GM19035 (cell line): Measurements from ENCODE around the gene KDF1.
A peak's percentile ranks its signal among the peaks of the same experiment; 100 is the strongest.
"Not testable (repeated sequence)": the region's sequence is repeated elsewhere in the genome, so short reads cannot be mapped to it uniquely, and the experiment has no call there.

Source experiments
- ATAC-seq: cut with Tn5 transposase; IDR thresholded peaks from one replicate; pipeline ENCODE4 v1.9.1; 2021; ENCODE audit not compliant: unreplicated experiment

The KDF1 gene

DNA sequence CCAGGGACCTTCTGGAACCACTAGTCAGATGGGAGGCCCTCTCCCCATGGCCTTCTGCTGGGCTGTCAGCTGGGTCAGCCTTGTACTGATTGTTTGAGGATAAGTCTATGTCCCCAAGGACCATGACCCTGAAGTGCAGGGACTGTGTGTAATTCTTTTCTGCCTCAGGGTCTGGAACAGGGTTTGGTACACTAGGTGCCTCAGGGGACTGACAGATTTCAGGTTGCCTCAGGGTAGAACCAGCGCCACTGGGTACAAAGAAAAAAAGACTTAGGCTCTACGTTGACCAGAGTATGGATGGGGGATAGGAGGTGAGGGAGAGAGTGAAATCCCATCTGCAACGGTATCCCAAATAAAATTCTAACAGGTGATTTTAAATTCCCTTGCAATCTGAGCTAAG, 3.0 kb downstream of the KDF1 start:
- no peak for ATAC-seq

DNA sequence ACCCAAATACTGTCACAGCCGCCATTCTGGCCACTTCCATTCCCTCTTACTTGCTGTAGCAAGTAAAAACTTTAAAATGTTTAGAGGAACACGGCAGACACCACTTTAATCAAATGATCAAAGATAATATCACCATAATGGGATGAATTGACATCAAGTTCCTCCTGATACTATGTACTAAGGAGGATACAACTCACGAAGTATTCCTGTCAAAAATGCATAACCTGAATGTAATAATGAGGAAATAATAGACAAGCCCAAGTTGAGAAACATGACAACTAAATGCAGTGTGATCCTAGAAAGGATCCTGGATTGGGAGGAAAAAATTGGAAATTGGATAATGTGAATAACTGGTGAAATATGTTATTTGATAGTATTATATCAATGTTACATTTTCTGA, 3.9 kb downstream of the KDF1 start:
- ATAC-seq, result no peak

DNA sequence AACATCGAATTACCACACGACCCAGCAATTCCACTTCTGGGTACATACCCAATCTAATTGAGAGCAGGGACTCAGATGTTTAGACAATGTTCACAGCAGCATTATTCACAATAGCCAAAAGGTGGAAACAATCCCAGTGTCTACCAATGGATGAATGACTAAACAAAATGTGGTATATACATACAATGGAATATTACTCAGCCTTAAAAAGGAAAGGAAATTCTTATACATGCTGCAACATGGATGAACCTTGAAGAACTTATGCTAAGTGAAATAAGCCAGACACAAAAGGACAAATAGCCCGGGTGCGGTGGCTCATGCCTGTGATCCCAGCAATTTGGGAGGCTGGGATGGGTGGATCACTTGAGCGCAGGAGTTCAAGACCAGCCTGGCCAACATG, 6.9 kb downstream of the KDF1 start:
- ATAC-seq, result no peak

DNA sequence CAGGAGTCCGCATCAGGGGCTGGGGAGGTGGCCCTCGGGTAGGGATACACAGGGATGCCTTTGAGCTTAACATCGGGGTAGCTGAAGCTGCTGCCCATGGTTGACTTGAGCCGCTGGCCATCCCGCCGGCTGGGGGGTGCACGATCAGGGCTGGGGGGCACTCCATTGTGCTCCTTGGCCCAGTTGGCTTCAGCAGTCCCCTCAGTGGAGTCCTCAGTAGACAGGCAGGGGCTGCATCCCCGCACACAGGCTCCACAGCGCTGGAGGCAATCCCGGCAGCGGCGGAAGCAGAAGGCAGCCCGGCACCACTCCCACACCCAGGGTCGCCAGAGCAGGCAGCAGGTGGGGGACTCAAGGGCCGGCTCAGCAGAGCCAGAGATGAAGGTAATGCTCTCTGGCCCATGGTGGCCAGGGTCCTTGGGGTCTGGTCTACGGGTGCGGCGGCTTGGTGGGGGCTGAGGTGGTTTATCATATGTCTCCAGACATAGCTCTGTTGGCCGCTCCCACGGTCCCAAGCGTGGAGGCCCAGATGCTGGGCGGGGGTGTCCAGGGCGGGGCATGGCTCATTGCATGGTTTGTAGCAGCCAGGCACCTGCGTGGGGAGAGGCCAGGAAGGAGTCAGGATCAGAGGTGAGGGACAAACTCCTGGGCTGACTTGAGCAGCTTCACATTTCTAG, 8.3 kb downstream of the KDF1 start:
- no peak for ATAC-seq

DNA sequence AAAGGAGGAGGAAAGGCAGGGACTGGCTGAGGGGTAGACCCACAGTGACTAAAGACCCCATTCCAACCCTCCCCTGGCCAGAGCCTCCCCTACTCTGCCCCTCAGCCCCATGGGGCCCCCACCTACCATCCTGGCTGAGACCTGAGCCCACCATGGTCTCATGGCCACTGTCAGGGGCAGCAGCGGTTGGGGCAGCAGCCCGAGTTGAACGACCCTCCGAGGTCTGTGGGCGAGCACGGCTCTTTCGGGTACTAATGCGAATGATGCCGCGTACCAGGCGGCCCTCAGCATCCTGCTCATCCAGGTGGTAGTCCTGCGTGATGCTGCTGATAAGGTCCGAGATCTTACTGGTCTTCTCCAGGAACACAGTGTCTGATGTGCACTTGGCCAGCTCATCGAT, 9.1 kb downstream of the KDF1 start:
- no peak for ATAC-seq

DNA sequence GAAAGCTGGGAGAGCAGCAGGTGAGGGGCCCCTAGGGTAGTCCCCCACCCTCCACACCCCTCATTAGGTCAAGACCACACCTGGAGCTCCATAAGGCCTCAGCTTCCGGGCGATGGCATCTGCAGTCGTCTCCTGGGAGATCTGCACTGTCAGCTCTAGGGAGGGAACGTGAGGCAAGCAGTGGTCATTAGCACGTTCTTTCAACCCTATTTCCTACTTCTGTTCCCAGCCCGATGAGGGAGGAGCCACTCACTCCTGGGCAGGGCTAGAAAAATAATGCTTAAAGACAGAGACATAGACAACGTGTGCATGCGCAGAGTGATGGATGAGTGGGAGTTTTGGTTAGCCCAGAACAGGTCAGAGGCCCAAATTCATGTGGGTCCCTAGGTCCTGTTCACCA, 9.7 kb downstream of the KDF1 start:
- no peak for ATAC-seq

DNA sequence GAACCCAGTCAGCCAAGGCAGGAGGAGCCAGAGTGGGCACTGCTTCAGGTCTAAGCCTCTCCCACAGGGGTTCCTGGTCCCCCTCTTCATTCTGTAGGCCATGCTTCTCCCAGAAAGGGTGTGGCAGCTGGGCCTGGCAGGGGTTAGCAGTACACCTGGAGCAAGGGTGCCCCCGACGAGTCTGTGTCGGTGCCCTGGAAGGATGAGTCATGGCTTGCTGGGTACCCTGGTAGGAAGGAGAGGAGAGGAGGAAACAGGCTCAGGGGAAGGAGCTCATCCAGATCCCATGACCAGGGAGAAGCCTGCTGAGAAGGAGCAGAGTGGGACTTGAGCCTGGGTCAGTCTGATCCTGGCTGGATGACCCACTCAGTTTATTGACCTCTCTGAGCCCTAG, 10.3 kb downstream of the KDF1 start:
- ATAC-seq, result no peak

DNA sequence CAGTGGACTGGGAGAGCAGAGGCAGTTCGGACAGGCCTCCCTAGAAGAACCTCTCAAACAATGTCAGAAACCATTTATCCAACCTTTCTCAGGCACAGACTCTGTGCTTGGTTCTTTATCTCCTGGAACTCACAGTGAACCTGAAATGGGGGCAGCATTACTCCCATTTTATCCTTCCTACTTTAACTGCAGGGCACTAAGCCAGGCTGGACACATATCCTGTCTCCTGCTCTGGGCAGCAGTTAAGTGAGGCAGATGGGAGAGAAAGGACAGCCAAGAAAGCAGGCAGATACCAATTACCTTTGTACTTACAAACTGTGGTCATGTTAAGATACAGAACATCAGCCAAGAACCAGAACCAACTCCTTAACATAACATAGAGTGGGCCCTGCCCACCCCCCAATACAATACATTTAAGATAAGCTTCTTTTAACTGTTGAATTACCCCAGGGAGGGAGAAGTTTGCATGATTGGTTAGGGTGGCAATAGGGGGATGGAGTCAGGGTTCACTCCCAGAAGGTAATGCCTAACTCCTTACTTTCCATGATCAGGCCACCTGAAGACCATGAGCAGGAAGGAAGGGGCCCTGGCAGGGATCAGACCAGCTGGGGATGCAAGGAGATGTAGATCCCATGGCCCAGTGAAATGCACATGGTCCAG, 10.9 kb downstream of the KDF1 start:
- no peak for ATAC-seq

DNA sequence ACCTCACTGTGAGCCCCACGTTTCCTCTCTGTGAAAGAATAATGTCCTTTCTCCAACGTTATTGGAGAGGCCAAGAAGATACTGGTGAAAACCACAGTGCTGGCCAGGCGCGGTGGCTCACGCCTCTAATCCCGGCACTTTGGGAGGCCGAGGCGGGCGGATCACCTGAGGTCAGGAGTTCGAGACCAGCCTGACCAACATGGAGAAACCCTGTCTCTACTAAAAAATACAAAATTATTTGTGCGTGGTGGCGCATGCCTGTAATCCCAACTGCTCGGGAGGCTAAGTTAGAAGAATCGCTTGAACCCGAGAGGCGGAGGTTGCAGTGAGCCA, 11.6 kb downstream of the KDF1 start:
- not testable (repeated sequence) for ATAC-seq

DNA sequence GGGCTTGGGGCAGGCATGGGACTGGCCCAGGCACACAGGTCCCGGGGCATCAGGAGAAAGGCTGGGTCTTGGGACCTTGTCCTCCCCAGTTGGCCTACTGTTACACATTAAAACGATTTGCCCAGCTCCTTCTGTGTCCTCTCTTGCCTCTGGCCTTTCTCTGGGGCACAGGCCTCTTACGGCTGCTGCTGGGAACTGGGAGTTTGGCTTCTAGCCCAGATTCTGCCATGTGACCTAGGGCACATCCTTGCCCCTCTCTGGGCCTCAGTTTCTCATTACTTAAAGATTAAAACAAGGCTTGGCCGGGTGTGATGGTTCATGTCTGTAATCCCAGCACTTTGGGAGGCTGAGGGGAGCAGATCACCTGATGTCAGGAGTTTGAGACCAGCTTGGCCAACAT, 14.0 kb downstream of the KDF1 start:
- no peak for ATAC-seq

DNA sequence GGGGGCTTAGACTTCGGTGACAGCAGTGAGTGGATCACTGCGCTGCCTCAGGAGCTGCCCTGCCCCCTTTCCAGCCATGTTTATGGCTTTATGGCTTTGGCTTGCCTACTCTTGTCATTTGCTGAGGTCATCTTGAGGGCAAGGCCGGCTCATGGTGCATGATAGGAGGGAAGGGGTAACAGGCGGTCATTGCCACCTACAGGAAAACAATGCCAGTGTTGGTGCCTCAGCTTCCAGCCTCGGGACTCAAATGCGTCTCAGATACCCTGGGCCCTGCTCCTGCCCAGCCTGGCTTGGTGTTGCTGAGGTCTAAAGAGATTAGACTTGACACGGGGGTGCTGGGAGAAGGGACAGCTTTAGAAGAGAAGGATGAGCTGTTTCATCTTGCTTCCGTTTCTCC, 14.5 kb downstream of the KDF1 start:
- ATAC-seq, result no peak

DNA sequence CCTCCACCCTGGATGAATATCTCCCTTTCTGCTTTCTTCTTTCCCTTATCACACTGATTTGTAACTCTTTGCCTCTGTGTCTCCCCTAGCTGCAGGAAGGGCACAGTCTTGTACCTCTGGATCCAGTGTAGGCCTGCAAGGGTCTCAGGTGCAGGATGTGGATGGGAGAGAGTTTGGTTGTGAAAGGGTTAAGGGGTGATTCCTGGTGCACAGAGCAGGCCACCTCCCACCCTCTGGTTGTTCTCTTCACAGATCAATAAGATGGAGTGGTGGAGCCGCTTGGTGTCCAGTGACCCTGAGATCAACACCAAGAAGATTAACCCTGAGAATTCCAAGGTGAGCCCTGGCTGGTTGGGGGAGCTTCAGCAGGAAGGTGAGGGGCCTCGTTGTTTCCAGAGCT, 15.1 kb downstream of the KDF1 start:
- ATAC-seq, result no peak

DNA sequence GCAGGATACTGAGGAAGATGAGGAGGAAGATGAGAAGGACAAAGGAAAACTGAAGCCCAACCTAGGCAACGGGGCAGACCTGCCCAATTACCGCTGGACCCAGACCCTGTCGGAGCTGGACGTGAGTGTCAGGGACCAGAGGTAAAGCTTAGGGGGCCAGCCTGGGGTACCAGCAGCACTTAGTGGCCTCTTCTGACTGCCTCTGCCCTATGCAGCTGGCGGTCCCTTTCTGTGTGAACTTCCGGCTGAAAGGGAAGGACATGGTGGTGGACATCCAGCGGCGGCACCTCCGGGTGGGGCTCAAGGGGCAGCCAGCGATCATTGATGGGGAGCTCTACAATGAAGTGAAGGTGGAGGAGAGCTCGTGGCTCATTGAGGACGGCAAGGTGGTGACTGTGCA, 17.6 kb downstream of the KDF1 start:
- no peak for ATAC-seq

DNA sequence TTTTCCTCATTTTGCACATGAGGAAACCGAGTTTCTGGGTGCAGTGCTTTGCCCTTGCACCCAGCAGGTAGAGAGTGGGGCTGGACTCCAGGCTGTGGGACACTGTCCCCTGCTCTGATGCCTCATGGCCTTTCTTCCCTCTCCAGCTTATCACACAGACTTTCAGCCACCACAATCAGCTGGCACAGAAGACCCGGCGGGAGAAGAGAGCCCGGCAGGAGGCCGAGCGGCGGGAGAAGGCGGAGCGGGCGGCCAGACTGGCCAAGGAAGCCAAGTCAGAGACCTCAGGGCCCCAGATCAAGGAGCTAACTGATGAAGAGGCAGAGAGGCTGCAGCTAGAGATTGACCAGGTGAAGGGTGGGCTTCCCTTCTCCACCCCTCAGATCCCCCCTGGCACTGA, 19.0 kb downstream of the KDF1 start:
- ATAC-seq, result no peak

DNA sequence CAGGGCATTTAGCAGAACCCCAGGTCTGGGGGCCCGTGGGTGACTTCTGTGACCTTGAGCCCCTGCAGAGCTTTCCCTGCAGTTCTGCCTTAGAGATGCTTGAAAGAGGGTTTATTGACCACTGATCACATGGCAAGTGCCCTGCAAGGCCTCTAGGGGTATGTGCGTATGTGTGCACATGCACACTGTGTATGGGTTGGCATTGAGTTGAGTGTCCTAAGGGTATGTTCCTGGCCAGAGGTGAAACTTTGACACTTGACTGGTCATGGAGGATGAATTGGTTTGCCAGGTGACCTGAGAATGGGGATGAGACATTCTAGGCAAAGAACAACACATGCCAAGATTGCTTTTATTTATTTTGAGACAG, 21.6 kb downstream of the KDF1 start:
- ATAC-seq, result no peak

DNA sequence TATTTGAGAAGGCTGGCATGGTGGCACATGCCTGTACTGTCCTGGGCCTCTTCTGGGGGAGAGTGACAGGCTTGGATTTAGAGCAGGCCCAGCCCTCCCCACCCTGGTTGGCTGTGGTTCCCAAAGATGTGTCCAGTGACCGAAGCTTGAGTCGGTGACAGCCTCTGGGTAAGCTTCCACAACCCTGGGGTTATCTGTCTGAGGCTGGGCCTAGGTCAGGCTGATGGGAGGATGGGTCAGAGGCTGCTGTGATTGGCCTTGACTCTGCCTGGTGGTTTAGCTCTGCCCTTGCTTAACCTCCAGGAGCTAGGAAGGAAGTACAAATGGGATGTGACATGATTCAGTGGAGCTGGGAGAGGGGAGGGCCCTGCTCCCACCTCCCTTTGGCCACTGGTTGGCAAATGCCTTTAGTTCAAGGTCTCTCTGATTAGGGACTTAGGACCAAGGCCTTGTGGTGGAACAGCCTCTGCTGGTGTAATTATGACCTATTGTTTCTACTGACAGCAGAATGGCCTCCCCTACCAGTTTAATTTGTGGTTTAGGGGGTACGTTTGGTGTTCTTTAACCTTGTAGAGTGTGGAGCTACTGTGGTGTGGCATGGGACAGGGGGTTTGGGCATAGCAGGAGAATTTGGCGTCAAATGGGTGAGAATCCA, 22.1 kb downstream of the KDF1 start:
- ATAC-seq, result no peak

DNA sequence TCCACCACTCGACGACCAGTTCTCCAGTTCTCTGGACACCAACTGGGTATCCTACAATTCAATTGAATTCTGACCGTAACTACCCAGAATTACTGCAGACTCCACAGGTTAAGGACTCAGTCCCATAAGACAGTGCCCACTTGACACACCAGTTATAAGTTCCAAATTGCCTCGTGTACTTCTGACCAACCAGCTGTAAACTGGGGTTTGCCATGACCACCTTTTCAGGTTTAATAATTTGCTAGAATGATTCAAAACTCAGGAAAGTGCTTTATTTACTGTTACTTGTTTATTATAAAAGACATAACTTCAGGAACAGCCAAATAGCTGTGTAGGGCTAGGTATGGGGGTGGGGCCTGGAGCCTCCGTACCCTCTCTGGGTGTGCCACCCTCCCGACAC, 23.4 kb downstream of the KDF1 start:
- no peak for ATAC-seq

DNA sequence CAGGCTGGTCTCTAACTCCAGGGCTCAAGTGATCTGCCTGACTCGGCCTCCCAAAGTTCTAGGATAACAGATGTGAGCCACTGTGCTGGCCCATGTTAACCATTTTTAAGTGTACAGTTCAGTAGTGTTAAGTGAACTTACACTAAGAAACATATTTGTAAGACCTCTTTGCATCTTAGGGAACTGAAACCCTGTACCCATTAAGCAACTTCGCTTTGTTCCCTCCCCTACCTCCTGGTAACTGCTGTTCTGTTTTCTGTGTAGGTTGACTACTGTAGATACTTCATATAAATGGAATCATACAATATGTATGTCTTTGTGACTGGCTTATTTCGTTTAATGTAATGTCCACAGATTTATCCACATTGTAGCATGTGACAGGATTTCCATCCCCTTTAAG, 27.7 kb downstream of the KDF1 start:
- ATAC-seq, result no peak

DNA sequence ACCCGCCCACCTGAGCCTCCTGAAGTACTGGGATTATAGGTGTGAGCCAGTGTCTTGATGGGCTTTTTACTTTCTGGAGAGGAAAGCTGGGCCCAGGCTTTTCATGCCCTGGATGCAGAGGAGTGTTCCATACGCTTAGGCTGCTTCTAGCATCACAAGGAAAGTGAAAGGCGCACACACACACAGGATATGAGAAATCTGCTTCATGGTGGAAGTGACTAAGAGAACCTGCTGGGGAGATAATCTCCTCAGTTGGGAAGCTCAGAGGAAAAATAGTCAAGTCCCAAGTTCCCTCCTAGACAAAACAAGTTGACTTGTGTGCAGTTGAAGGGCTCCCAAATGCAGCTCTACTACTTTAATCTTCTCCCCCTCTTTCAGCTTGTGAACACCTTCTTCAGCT, 36.6 kb downstream of the KDF1 start:
- no peak for ATAC-seq

DNA sequence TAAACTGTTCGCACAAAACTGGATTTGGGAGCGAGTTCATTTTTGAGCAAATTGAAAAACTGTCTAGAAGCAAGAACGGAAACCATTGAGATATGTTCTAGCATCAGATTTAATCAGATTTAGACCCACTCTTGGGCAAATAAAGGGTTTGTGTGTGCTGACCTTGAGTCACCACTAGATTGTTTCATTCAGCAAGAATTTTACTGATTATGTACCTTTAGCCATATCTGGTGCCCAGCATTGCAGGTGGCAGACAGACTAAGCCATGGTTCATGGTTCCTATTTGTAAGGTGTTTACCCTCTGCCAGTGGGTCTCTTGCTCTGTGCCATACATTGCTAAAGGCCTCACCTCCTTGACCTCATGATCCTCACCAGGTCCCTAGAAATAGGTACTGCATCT, 37.4 kb downstream of the KDF1 start:
- no peak for ATAC-seq

DNA sequence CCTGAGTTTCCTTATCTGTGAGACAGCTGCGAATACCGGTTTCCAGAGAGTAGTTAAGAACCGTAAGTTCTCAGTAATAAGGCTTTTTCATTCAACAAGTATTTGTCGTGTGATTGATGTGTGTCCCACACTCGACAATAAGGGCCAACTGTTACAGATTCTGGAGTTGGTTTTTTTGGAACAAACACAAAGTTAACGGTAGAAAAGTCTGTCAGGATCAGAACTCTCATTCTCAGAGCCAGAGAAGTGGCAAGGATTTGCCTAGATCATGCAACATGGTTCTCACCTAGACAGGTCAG, 37.9 kb downstream of the KDF1 start:
- ATAC-seq, result no peak

DNA sequence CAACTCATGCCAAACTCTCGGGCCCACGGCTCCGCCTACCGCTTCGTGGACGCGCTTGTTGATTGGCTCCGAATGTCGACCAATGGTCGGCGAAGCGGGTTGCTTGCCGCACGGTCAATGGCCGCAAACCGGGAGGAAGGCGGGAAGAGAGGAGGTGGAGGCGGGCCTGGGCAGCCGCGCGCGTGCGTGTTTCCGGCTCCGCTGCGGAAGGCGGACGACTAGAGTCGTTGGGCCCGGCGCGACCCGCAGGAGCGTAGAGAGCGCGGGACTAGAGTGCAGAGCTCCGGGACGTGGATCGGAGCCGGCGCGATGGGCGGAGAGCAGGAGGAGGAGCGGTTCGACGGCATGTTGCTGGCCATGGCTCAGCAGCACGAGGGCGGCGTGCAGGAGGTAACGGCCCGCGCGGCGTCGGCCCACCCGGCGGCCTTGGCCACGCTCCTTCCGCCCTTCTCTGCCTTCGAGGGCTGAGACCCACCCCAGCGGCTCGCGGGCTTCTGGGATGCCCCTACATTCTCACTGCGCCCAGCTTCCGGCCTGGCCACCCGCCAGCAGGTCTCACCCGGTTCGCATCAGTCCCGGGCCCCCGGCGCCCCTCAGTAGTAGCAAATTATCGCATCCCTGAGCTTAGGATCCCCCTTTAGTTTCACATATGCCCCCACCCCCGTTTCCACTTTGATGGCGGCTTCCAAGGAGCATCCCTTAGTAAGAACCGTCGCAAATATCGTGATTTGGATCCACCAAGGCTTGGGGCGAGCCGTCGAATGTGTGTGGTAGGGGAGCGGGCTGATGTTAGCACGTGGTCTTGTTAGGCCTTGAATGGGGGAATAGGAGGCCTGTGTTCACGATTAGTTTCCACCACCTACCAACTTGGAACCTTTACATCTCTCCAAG, 38.5 kb downstream of the KDF1 start, which contains the start of gene NUDC:
TSS of gene NUDC (plus strand) at position 204 of the 891 bp plus-strand sequence. CDS start at position 310, 106 bp downstream.
- ATAC-seq, result peak; percentile 97
